Measurements from ENCODE around the gene BDKRB2. TPM values are rescaled to one million over a fixed set of nuclear protein-coding genes. Genes with fewer than 3 reads are reported as not detected.

Gene BDKRB2
- total and polyA plus RNA-seq, 2 of the 8 experiments (the other 6 are each of a cell fraction or from before 2014, with no cell fraction given) = 0.13 to 0.21 TPM

GRCh38 chr14:96158735-96159134 is 45.9 kb upstream of the BDKRB2 start:
- Histone ChIP-seq H2BK15ac (ENCODE audit: low read length) (no peak overlapping the region), H3K56ac (replicated peaks; ENCODE audit: insufficient read length, low read depth, low read length) (no peak overlapping the region), H3K27me3 (replicated peaks in 1 of 4; ENCODE audit: control insufficient read depth in 3 of 4, extremely low read depth in 1 of 4, insufficient read depth in 3 of 4, low read length in 3 of 4) (no peaks in the 10 kb centered on the region; a peak in 1 of 7 replicates), H4K5ac (ENCODE audit: insufficient read length, low read depth, low read length) (no peak overlapping the region), H2BK12ac (ENCODE audit: low read depth, low read length) (no peak overlapping the region), H2BK5ac (ENCODE audit: low read depth, low read length) (no peak overlapping the region), H3K4me3 (ENCODE audit: extremely low read depth in 1 of 4, insufficient read depth in 2 of 4, low read depth in 3 of 4, low read length in 4 of 4) (no peak overlapping the region), H2BK120ac (replicated peaks; ENCODE audit: low read depth, low read length) (no peak overlapping the region), H3K4ac (replicated peaks; ENCODE audit: insufficient read length, low read depth, low read length) (no peak overlapping the region), H3K14ac (ENCODE audit: insufficient read length) (no peak overlapping the region), H3K9ac (replicated peaks in 1 of 4; ENCODE audit: extremely low read depth in 1 of 4, low read depth in 3 of 4, low read length in 3 of 4) (no peak overlapping the region), H3K23me2 (ENCODE audit: low read depth, low read length) (no peaks in the 10 kb centered on the region), H2BK20ac (ENCODE audit: low read length) (no peak overlapping the region), H3K4me2 (ENCODE audit: insufficient read depth in 1 of 2, low read depth in 2 of 2, low read length in 2 of 2) (no peak overlapping the region), H3K79me1 (ENCODE audit: low read depth, low read length) (no peaks in the 10 kb centered on the region), H2AK5ac (ENCODE audit: low read depth, low read length) (no peak overlapping the region), H3K27ac (ENCODE audit: low read depth, low read length) (no peak overlapping the region), H4K91ac (replicated peaks; ENCODE audit: insufficient read length, low read length) (no peak overlapping the region), H3K36me3 (ENCODE audit: control insufficient read depth in 2 of 4, insufficient read depth in 4 of 4, low read length in 3 of 4) (no peaks in the 10 kb centered on the region), H3K23ac (ENCODE audit: insufficient read length) (no peak overlapping the region), H4K8ac (ENCODE audit: extremely low read depth, insufficient read depth, low read length) (no peak overlapping the region), H3K9me3 (ENCODE audit: insufficient read depth in 2 of 2, low read depth in 1 of 2, low read length in 1 of 2) (no peaks in the 10 kb centered on the region), H4K20me1 (replicated peaks in 1 of 2; ENCODE audit: control insufficient read depth in 1 of 2, insufficient read depth in 2 of 2, low read length in 2 of 2) (no peaks in the 10 kb centered on the region), H3K18ac (ENCODE audit: extremely low read depth, low read length) (no peak overlapping the region), H3K79me2 (ENCODE audit: control insufficient read depth in 1 of 2, insufficient read depth in 2 of 2, low read length in 2 of 2) (no peaks in the 10 kb centered on the region), H3K4me1 (replicated peaks in 1 of 4; ENCODE audit: control insufficient read depth in 3 of 4, insufficient read depth in 4 of 4, low read length in 3 of 4) (no peaks in the 10 kb centered on the region), H2AFZ (ENCODE audit: low read length) (no peak overlapping the region)
- TF ChIP-seq SAP30 (IDR thresholded peaks at IDR 0.05; ENCODE audit: insufficient read depth, insufficient replicate concordance, low read length) (no peak), TAF7 (optimal IDR thresholded peaks at IDR 0.05; ENCODE audit: borderline replicate concordance, low read depth, low read length) (no peak), TBP (IDR thresholded peaks at IDR 0.05; ENCODE audit: low read depth, low read length) (no peak), JUN (IDR thresholded peaks at IDR 0.05; ENCODE audit: low read depth, low read length) (no peak), HDAC6 (IDR thresholded peaks at IDR 0.05; ENCODE audit: low read depth, low read length) (no peak), ASH2L (IDR thresholded peaks at IDR 0.05; ENCODE audit: low read length) (no peak), CHD2 (IDR thresholded peaks at IDR 0.05; ENCODE audit: low read length) (no peak), KDM1A (IDR thresholded peaks at IDR 0.05; ENCODE audit: borderline replicate concordance, low read length) (no peak)
- WGBS, 2 experiments (ENCODE audit: extremely low coverage in 1 of 2, insufficient coverage in 1 of 2, insufficient read length in 1 of 2, insufficient replicate concordance in 2 of 2, low coverage in 1 of 2, low lambda C conversion rate in 2 of 2, missing lambda C conversion rate in 1 of 2) = 81% methylated on average over 7 of the region's 7 CpGs; no CpG with 5 or more reads in 1 of the 2 experiments
- CTCF ChIA-PET (ENCODE audit: partially characterized antibody) = interaction anchor here (1.1 to 1.3 kb wide), 2 partner anchors 9 to 32 kb away, joined by 4 to 5 read pairs; no protein-coding TSS in a partner anchor
- POLR2A ChIA-PET (ENCODE audit: partially characterized antibody) = no interaction called here
- DNase-seq (ENCODE audit: low read depth in 1 of 2, low spot score in 2 of 2) (no peak), FAIRE-seq (no peak)

Measured in H1 (cell line).